HG02852 (cell line): ENCODE data around the gene PRKN.

Source experiments
- ATAC-seq: cut with Tn5 transposase; IDR thresholded peaks from one replicate; pipeline ENCODE4 v1.9.1; 2021; ENCODE audit warnings: mild to moderate bottlenecking, moderate library complexity; ENCODE audit not compliant: unreplicated experiment

PRKN gene

DNA sequence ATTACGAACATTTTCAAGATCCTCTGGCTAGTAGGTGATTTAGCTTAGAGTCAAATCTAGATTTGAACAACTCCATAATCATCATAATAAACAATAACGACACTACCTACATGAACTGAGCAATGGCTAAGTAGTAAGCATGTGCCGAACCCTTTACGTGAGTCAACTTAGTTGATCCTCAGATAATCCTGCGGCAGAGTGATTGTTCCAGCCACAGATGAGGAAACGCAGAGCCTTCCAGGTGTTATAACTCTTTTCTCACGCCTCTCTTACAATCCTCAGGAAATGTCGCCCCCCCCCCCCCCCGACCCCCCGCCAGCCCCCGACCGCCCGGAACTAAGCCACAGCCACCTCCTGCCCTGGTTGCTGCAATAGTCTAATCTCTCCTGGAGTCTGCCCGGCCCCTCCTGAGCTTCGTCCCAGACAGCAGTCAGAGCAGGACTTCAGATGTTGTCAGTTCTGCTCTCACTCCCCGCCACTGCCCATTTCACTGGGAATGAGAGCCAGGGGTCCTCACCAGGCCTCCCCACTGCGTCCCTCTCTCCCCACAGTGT is 1312.2 kb downstream of the PRKN start:
- no peak for ATAC-seq

GRCh38 chr6:161414707-161415106 is 1312.9 kb downstream of the PRKN start:
- ATAC-seq: no peak

DNA sequence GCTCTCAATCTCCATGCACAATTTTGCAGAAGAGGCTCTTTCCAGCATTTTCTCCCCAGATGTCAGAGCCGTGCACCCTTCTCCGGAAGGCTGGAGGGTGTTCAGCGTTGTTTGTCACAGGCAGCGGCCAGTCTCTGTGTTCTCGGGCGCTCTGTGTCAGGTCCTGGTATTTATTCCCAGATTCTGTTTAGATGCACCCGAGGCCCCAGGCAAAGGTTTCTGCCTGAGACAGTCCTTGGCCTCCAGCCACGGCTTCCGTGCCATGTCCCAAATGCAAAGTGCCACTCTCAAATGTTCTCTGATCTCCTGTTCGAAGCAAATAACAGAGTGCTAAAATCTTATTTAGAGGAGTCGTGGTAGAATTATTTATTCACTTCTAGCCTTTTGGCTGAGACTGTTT is 1313.4 kb downstream of the PRKN start:
- ATAC-seq: no peak

DNA sequence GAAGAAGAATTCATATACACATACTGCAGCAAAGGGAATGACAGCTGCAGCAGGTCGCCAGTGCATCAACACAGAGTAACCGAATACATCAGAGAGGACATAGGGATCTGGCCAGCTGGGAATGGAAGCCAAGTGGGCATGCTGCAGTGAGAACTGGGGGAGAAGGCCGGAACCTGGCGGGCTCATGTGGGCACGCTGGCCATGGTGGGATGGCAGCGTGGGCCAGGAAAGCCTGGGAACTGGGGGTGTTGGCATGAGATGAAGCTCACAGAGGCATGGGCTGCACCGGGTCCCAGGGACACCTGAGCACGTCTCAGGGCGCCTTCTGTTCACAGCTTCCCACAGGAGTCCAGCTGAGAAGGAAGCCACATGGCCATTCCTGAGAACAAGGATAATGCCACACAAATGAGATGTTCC is 1314.2 kb downstream of the PRKN start:
- no peak for ATAC-seq

DNA sequence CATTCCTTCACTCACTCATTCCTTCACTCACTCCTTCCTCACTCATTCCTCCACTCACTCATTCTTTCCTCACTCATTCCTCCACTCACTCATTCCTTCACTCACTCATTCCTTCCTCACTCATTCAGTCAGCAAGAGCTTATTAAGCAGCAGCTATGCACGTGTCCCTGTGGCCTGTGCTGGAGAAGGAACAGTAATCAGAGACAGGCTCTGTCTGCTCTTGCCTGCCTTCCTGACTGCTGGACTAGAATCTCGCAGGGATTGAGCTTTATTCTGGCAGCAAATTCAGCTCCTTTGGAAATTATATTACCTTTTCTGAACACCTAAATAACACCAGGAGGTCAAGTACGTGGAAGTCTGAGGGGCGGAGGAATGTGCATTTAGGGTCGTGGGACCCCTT is 1314.8 kb downstream of the PRKN start:
- ATAC-seq: no peak

- ATAC-seq: no peak
Observed at GRCh38 chr6:161411265-161411944, 1316.2 kb downstream of the PRKN start.

- ATAC-seq: no peak
Observed at GRCh38 chr6:161410736-161411135, 1316.8 kb downstream of the PRKN start.

GRCh38 chr6:161410076-161410475 is 1317.5 kb downstream of the PRKN start:
- ATAC-seq: no peak

DNA sequence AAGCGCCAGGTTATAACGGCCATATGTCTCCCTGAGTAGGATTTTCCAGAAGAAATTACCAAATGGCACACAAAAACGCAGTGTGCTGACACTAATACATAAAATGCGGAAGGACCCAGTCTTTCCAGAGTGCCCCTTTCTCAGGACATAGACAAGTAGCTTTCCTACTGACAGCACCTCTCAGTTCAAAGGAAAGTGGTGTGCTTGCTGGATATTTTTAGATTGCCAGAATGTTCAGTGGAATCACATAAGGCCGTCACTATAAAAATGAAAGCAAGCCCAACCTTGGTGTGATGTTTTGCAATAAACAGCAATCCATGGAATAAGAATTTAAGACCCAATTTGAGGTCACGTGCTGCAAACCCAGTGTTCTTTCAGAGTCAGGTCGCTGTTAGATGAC is 1318.2 kb downstream of the PRKN start:
- no peak for ATAC-seq

GRCh38 chr6:161408041-161408440 is 1319.5 kb downstream of the PRKN start:
- no peak for ATAC-seq

DNA sequence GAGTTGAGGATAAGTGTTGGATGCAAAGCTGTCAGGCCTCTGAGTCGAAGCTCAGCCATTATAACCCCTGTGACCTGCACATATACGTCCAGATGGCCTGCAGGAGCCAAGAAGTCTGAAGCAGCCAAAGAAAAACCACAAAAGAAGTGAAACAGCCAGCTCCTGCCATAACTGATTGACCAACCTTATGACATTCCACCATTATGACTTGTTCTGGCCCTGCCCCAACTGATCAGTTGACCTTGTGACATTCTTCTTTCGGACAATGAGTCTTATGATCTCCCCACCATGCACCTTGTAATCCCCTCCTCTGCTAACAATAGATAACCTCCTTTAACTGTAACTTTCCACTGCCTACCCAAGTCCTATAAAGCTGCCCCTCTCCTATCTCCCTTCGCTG is 1320.0 kb downstream of the PRKN start:
- no peak for ATAC-seq

DNA sequence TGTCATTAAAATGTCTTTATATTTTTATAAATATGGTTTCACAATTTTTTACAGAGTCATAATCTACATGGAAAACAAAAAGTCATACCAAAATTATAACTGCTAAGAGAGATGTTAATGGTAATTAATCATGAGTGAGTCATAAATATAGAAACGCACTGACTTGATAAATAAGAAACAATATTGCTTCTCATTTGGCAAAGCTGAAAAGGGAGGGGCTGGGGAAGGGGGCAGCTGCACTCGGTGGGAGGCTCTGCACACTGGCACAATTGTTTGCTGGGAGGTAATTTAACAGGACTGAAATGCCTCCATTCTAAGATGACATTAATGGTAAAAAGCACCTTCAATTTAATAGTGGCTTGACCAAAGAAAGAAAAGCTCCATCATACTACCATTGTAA is 1320.5 kb downstream of the PRKN start:
- no peak for ATAC-seq

- ATAC-seq: no peak
Observed at GRCh38 chr6:161406646-161407045, 1320.9 kb downstream of the PRKN start.

GRCh38 chr6:161405418-161405817 is 1322.1 kb downstream of the PRKN start:
- ATAC-seq: no peak

- ATAC-seq: no peak
Observed at GRCh38 chr6:161403717-161404116, 1323.8 kb downstream of the PRKN start.

DNA sequence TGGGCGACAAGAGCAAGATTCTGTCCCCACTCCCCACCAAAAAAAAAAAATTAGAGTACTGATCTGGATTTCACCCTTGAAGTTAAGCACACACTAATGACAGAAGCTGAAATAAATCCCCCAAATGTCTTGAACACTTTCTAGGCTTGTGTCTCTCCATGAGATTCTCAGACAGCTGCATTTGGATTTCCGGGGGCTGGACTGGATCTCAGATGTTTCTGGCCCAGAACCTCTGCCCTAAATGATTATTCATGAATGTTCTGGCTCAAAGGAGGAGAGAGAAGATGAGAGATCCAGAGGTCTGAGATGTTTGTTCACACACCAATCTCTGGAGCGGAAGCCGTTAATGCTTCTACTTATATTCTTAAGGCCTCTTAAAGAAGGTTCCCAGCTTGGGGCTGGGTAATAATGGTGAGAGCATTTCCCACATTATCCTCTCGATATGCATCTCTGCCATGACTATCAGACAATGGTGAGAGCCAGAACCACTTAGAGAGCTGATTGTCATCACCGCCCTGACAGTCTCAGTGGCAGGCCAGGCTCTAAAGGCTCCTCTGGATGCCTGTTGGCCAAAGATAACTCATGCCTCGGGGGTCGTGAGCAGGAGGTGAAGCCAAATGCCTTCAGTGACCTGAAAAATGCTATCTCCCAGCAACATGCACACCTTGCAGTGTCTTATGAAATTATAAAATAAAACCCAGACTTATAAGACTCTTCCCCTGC is 1325.8 kb downstream of the PRKN start:
- ATAC-seq: no peak

- ATAC-seq: no peak
Observed at GRCh38 chr6:161400671-161401070, 1326.9 kb downstream of the PRKN start.

- no peak for ATAC-seq
Observed at GRCh38 chr6:161396539-161396938, 1331.0 kb downstream of the PRKN start.

DNA sequence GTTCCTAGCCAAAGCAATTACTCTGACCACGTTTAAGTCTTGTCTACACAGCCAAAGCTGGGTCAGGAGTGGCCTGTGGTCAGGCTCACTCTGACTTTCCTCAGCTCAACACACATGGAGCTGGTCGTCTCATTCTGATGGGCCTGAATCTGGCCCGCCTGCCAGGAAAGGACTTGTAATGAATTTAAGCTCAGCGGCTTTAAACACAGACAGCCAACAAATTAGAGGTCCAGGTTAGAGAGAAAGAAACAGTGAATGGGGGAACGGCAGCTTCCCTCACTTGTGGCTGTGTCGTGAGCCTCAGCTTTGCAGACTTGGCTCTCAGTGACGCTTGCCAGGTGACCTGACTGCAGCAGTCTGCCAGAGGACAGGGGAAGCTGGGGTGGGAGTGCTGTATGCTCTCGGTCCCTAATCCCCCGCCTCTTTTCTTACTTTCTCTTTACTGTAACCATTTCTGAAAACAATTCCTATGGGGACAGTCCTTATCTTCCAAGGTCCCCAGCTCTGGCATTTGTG is 1331.8 kb downstream of the PRKN start:
- ATAC-seq: no peak

GRCh38 chr6:161394437-161394836 is 1333.1 kb downstream of the PRKN start:
- no peak for ATAC-seq

DNA sequence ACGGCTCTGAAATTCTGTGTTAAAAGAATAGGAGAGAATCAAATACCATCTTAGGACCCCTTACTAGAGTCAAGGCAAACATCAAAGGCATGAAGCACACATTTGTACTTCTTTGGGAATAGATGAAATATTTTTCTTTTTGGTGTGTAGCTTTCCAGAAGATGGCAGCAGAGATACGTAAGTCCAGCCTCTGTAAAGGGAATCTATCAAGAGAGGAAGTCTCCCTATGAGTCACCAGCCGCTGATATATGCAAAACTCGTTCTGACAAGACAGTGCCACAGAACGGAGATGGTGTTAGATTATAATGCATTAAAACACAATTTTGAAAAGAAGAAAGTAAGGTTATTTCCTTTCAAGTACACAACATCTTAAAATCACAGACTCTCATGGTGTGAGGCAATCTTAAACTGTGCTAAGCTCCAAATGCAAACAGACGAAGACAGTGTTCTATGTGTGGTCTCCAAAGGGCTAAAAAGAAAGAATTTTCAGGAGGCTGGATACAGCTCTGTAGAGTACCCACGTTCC is 1333.7 kb downstream of the PRKN start:
- ATAC-seq: peak; percentile 100

DNA sequence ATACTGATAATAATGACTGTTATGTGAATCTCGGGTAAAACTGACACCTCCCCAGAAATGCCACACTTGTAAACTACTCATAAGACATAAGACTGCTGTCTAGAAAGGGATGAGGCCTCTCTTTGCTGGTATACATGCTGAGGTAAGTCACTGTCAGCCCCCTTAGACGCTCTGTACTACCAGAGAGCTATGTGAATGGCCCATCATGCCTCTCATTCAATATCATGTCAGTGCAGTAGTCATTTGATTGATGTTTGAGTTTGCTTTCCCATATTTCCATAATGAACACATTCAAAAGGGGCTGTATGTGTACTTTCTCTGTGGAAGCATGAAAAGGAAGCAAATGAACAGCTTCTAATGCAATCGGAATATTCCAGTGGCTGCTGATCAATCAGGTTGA is 1334.3 kb downstream of the PRKN start:
- ATAC-seq: no peak
